Activated T-cell treated with anti-CD3 and anti-CD28 coated beads for 1 hour (primary cell): ENCODE data around the gene HTRA1.

Source experiments
- DNase-seq: peaks from one replicate; pipeline ENCODE4 v3.0.0-alpha.2; 2020; ENCODE audit warnings: low read depth

Gene HTRA1

GRCh38 chr10:122455376-122456079 is 5.8 kb upstream of the HTRA1 start:
- DNase-seq: no peak

- no peak for DNase-seq
Measured at GRCh38 chr10:122457934-122458333, 3.4 kb upstream of the HTRA1 start.

- no peak for DNase-seq
Measured at GRCh38 chr10:122458693-122459092, 2.7 kb upstream of the HTRA1 start.

DNA sequence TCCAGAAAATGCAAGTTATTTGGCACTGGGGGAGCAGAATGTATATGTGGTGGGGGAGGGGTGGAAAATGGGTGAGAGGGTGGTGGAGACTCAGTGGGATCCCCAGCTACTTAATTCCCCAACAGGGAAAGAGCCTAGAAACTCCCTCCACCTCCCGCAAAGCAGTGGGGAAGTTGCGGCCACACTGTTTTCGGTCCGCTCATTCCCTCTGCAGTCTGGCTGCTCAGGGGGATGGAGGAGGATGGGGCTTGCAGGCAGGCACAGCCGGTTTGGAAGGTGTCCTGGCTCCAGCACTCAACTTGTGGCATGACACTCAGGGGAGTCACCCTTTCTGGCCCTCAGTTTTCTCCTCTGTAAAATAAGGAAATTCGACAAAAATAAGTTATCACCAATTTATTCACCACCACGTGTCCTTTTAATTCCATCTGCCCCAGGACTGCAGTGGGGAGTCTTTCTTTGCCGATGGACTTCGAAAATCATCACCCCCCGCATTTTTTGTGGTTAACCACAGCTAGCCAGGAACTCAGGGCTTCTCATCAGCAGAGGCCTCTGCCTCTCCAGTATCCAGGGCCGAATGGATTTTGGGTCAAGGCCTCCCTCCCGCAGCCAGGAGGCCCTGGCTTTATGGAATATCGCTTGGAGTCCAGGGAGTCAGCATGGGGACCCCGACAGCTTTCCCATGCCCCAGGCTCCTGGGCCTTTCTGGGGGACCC is 1.6 kb upstream of the HTRA1 start:
- no peak for DNase-seq

DNA sequence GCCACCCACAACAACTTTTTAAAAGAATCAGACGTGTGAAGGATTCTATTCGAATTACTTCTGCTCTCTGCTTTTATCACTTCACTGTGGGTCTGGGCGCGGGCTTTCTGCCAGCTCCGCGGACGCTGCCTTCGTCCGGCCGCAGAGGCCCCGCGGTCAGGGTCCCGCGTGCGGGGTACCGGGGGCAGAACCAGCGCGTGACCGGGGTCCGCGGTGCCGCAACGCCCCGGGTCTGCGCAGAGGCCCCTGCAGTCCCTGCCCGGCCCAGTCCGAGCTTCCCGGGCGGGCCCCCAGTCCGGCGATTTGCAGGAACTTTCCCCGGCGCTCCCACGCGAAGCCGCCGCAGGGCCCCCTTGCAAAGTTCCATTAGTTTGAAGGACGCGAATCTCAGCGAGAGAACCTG is 461 bp upstream of the HTRA1 start:
- DNase-seq: no peak

DNA sequence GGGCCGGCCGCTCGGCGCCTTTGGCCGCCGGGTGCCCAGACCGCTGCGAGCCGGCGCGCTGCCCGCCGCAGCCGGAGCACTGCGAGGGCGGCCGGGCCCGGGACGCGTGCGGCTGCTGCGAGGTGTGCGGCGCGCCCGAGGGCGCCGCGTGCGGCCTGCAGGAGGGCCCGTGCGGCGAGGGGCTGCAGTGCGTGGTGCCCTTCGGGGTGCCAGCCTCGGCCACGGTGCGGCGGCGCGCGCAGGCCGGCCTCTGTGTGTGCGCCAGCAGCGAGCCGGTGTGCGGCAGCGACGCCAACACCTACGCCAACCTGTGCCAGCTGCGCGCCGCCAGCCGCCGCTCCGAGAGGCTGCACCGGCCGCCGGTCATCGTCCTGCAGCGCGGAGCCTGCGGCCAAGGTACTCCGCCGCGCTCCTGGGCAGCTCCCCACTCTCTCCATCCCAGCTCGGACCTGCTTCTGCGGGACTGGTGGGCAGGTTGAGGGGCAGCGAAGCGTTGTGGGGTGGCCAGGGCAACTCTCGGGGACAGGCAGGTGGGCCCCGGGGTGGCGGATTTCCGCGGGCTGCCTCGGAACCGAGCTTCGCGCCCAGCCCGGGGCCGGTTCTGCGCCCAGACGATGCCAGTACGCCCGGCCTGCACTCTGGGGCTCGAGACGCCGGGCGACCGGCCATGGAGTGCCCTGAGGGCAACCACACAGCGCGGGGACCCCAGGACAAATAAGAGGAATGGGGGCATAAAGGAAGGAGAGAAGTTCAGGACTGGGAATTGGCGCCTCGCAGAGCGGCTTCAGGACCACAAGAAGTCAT is 578 bp downstream of the HTRA1 start:
- DNase-seq: no peak

DNA sequence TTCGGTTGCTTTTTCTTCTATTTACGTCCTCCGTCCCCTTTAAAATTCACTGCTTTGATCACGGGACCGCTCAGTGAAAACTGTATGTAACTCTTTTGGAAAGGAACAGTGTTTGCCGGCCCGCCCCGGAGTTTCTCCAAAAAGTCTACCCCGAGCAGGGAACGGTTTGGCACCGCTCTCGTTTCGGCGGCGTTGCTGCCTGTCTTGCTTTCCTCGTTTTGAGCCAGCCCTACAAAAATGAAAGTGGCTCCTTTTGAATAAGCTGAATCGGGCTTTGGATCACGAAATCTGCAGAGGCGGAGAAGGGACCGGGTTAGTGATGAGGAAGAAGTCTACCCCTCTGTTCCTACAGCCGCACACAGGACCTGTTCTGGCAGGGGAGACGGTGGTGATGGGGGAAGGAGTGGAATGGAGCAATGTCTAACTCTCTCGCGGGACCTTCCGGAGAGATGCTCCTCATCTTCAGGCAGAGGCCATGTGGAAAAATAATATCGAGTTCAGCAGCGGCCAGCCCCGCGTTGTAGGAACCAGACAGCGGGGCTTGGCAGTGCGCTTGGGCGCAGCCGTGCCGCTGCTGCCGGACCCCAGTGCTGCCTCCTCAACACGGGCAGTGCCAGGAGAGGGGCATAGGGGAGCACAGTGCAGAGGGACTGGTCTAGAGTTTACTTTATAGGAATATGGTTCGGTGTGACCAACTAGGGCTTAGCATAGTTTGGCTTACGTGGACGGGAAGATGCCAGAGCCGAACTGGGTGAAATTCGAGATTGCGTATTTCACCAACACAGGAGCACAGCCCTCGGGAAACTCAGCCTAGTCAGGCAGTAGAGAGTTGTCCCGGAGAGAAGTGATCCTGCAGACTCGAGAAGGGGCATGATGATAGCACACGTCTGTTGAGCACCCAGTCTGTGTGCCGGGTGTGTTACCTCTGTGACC is 1.4 kb downstream of the HTRA1 start:
- no peak for DNase-seq

- no peak for DNase-seq
Measured at GRCh38 chr10:122463466-122464249, 2.3 kb downstream of the HTRA1 start.

- DNase-seq: no peak
Measured at GRCh38 chr10:122464250-122464510, 2.8 kb downstream of the HTRA1 start.

DNA sequence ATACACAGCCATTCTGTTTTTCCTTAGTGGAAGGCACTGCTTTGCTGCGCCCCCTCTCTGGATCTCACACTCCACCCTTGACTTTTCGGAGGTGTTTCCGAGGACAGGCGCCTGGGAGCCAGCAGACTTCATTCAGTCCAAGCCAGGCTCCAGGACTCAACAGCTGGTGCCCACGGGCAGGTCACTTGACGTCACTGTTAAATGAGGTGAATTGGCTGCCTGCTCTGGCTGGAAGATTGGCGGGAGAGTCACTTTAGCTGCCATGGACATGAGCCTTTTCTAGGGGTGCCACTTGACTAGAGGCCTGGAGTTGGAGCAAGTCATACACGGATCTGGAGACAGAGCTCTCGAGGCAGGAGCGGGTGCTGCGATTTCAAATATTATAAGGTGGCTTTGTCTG is 3.2 kb downstream of the HTRA1 start:
- DNase-seq: no peak

- no peak for DNase-seq
Measured at GRCh38 chr10:122465401-122466040, 4.2 kb downstream of the HTRA1 start.

GRCh38 chr10:122466951-122467381 is 5.6 kb downstream of the HTRA1 start:
- DNase-seq: no peak

DNA sequence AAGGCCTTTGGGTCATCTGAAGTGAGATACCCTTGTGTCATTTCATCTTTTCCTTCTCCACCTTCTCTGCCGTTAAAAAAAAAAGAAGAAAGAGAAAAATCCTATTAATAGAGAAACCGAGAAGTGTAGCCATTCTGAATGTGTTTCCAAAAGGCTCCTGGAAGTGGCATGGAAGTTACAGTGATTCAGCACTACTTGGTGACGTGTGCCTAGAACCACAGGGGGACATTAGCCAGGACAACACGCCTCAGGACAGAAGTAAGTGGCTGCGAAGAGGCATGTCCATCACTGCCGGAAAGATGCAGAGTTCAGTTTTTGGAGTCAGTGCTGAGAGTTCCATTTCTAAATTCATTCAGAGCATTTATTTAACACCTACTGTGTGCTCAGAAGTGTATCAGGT is 6.3 kb downstream of the HTRA1 start:
- DNase-seq: no peak

DNA sequence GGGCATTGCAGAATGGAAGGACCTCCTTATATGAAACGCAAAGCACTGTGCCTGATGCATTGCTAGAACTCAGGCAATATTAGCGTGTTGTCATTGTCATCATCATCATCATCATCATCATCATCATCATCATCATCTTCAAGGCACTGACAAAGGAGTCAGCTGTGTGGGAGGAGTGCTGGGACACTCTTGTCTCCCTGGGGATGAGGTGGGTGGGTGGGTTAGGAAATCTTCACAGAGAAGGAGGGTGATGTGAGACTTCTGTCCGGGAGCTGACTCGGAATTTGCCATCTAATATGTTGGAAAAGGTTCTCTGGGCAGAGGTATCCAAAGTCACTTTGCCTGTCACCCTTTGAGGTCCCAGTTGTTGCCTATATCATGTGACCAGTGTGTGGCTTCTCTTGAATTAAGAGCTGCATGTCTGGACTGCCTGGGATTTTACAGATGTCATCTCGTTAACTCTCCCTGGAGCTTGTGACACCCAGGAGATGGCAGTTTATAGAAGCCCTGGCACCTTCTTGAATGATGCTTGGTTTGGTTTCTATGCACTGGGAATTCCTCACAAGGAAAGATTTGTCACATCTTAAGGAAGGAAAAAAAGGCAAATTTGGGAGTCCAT is 7.1 kb downstream of the HTRA1 start:
- no peak for DNase-seq

DNA sequence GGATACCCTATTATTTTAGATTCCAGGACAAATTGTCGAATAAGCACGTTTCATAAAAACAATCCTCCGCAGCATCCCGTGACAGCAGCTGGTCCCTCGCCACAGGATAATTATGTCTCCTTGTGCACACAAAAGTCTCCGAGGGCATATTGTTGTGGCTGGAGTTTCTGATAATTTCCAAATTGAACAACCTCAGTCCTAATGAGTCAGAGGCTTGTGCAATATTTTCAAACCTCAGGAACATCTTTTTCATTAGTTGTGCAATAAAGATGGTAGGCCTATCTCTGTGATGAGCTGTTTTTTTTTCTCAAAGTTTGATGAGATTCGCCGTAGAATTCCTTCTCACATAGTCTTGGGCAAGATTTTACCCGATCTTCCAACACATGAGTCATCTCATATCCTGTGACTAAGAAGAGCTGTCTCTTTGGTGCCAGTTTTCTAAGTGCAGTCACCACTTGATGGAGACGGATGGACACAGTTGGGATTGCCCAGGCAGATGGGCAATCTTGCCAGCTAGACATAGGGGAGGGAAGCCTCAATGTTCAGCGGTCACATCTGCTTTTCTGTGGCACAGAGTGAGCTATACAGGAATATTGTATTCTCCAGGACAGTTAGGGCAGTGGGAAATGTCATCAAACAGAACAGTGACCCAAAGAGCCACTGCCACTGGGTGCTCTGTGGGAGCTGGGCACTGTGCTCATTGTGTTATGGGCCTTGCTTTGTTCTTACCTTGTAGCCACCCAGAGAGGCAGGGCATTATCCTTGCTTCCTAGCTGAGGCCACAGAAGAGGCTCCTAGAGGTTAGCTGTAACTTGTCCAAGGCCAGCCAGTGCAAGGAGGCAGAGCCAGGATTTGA is 7.8 kb downstream of the HTRA1 start:
- DNase-seq: no peak

GRCh38 chr10:122469848-122470247 is 8.5 kb downstream of the HTRA1 start:
- no peak for DNase-seq

DNA sequence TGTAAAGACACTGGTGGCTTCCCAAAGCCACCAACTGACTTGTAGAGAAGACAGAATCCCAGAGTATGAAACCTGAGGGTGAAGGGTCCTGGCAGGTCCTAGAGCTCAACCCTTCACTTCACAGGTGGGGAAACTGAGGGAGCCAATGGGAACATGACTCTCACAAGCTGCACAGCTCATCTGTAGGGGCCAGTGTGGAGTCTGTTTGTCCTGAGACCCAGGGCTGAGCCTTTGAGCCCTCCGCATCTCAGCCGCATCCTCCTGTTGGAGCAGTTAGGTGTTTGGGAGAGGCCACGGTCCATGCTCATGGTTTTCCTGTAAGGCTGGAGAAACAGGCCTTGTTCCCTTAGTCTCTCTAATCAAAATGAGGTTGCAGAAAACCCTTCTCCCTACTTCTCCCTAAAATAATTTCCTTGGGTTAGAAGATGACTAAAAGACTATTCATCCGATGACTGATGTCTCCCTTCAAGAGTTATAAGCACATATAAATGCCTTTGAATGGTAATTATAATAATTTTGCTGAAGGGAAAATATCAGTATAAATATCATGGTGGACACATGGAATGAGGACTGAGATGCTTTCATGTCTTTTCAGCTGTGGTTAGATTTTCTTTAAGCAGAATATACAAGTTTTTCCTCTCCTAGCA is 10.3 kb downstream of the HTRA1 start:
- no peak for DNase-seq

- no peak for DNase-seq
Measured at GRCh38 chr10:122473116-122473515, 11.8 kb downstream of the HTRA1 start.
